GM21825 (cell line): ENCODE data around the gene C1QTNF9B.
A peak's percentile ranks its signal among the peaks of the same experiment; 100 is the strongest.
"Not testable (repeated sequence)": the region's sequence is repeated elsewhere in the genome, so short reads cannot be mapped to it uniquely, and the experiment has no call there.

Experiments
- ATAC-seq: cut with Tn5 transposase; IDR thresholded peaks from one replicate; pipeline ENCODE4 v1.9.1; 2021; ENCODE audit warnings: mild to moderate bottlenecking, moderate library complexity; ENCODE audit not compliant: unreplicated experiment

The C1QTNF9B gene

GRCh38 chr13:23894746-23895145 lies 2.6 kb downstream of the C1QTNF9B start:
- ATAC-seq = not testable (repeated sequence)

- not testable (repeated sequence) for ATAC-seq
Observed at GRCh38 chr13:23893791-23894190, 3.5 kb downstream of the C1QTNF9B start.

GRCh38 chr13:23889615-23890607 lies 7.4 kb downstream of the C1QTNF9B start:
- peak; percentile 1 for ATAC-seq

- peak; percentile 96 for ATAC-seq
Observed at GRCh38 chr13:23888658-23889614, 8.4 kb downstream of the C1QTNF9B start, which contains the start of gene MIPEP. Gene MIPEP (minus strand): TSS chr13:23889400. CDS start chr13:23889320, 80 bp downstream.

- not testable (repeated sequence) for ATAC-seq
Observed at GRCh38 chr13:23884361-23884760, 12.9 kb downstream of the C1QTNF9B start.

- no peak for ATAC-seq
Observed at GRCh38 chr13:23883255-23883654, 14.0 kb downstream of the C1QTNF9B start.

- not testable (repeated sequence) for ATAC-seq
Observed at GRCh38 chr13:23881402-23881800, 15.9 kb downstream of the C1QTNF9B start.

- not testable (repeated sequence) for ATAC-seq
Observed at GRCh38 chr13:23880493-23881401, 16.6 kb downstream of the C1QTNF9B start.

GRCh38 chr13:23877286-23877685 lies 20.0 kb downstream of the C1QTNF9B start:
- ATAC-seq = no peak

GRCh38 chr13:23876265-23876664 lies 21.0 kb downstream of the C1QTNF9B start:
- ATAC-seq = no peak

- no peak for ATAC-seq
Observed at GRCh38 chr13:23871616-23872220, 25.6 kb downstream of the C1QTNF9B start.

- ATAC-seq = no peak
Observed at GRCh38 chr13:23870356-23871140, 26.8 kb downstream of the C1QTNF9B start.

- ATAC-seq = no peak
Observed at GRCh38 chr13:23868521-23868920, 28.8 kb downstream of the C1QTNF9B start.

GRCh38 chr13:23867027-23867491 lies 30.2 kb downstream of the C1QTNF9B start:
- no peak for ATAC-seq

GRCh38 chr13:23866420-23867026 lies 30.8 kb downstream of the C1QTNF9B start:
- ATAC-seq = no peak

- ATAC-seq = no peak
Observed at GRCh38 chr13:23865906-23866305, 31.4 kb downstream of the C1QTNF9B start.

GRCh38 chr13:23865026-23865425 lies 32.3 kb downstream of the C1QTNF9B start:
- ATAC-seq = no peak

- ATAC-seq = no peak
Observed at GRCh38 chr13:23861310-23861709, 36.0 kb downstream of the C1QTNF9B start.
